Measurements from ENCODE around the gene FKBP11. TPM values are rescaled to one million over a fixed set of nuclear protein-coding genes. Genes with fewer than 3 reads are reported as not detected.

The FKBP11 gene
- 10 to 100 TPM; 12.1 to 33.1 TPM for total RNA-seq

GRCh38 chr12:48925304-48926011 is at the start of gene FKBP11:
FKBP11 (minus strand) TSS chr12:48925492; CDS start chr12:48925428, 64 bp downstream.
- Histone ChIP-seq H3K4me1 (replicated peaks) (no peaks in the 10 kb centered on the region), H3K4me3 (peak within 1 kb of the TSS; percentile 72 to 95), H3K9me3 (no peaks in the 10 kb centered on the region), H3K27ac (peak within 1 kb of the TSS; percentile 42 to 74), H3K27me3 (replicated peaks; ENCODE audit: insufficient read depth) (no peaks in the 10 kb centered on the region), H3K36me3 (no peaks in the 10 kb centered on the region)
- peak in 1 of 4 experiments; percentile 25 for TF ChIP-seq CTCF (IDR thresholded peaks at IDR 0.05)
- peak; percentile 38 for TF ChIP-seq POLR2AphosphoS5 (IDR thresholded peaks at IDR 0.05)
- TF ChIP-seq POLR2A (IDR thresholded peaks at IDR 0.05) = peak; percentile 57
- intact Hi-C loops (cut with DNase I) = no loop called here
- 5% methylated on average over 38 of the region's 38 CpGs for whole genome bisulfite sequencing
- DNase-seq (ENCODE audit: low spot score) = peak; percentile 42

GRCh38 chr12:48973941-48974673 is 48.8 kb upstream of the FKBP11 start:
- H3K27ac ChIP-seq = no peak overlapping the region
- intact Hi-C loops (cut with DNase I) = no loop called here
- H3K4me3 ChIP-seq = no peak overlapping the region
- no peaks in the 10 kb centered on the region for H3K9me3 ChIP-seq
- 22% methylated on average over 19 of the region's 19 CpGs for WGBS
- peaks cover 31% of the 10 kb centered on the region for H3K27me3 ChIP-seq (replicated peaks; ENCODE audit: insufficient read depth)
- TF ChIP-seq POLR2A (IDR thresholded peaks at IDR 0.05) = no peak
- TF ChIP-seq CTCF (IDR thresholded peaks at IDR 0.05) = peak in 2 of 4 experiments; percentile 18 to 30
- H3K4me1 ChIP-seq (replicated peaks) = peaks cover 6% of the 10 kb centered on the region
- DNase-seq (ENCODE audit: low spot score) = no peak
- no peaks in the 10 kb centered on the region for H3K36me3 ChIP-seq

GRCh38 chr12:48973531-48973930 is 48.2 kb upstream of the FKBP11 start:
- peaks cover 1% of the 10 kb centered on the region for H3K4me1 ChIP-seq (replicated peaks)
- H3K27me3 ChIP-seq (replicated peaks; ENCODE audit: insufficient read depth) = peaks cover 30% of the 10 kb centered on the region
- no peak overlapping the region for H3K4me3 ChIP-seq
- no peak for DNase-seq (ENCODE audit: low spot score)
- 55% methylated on average over 12 of the region's 12 CpGs for WGBS
- intact Hi-C loops (cut with DNase I) = no loop called here
- H3K9me3 ChIP-seq = no peaks in the 10 kb centered on the region
- H3K36me3 ChIP-seq = no peaks in the 10 kb centered on the region
- H3K27ac ChIP-seq = no peak overlapping the region
- no peak for TF ChIP-seq POLR2AphosphoS5 (IDR thresholded peaks at IDR 0.05)
- TF ChIP-seq POLR2A (IDR thresholded peaks at IDR 0.05) = no peak
- TF ChIP-seq CTCF (IDR thresholded peaks at IDR 0.05) = no peak

- H3K27ac ChIP-seq = no peak overlapping the region
- H3K36me3 ChIP-seq = no peaks in the 10 kb centered on the region
- H3K4me3 ChIP-seq = no peak overlapping the region
- H3K9me3 ChIP-seq = no peaks in the 10 kb centered on the region
- no peaks in the 10 kb centered on the region for H3K4me1 ChIP-seq (replicated peaks)
- intact Hi-C loops (cut with DNase I) = no loop called here
- 20% methylated on average over 3 of the region's 3 CpGs for WGBS
- TF ChIP-seq POLR2AphosphoS5 (IDR thresholded peaks at IDR 0.05) (no peak), CTCF (IDR thresholded peaks at IDR 0.05) (no peak)
- no peak for DNase-seq (ENCODE audit: low spot score)
- H3K27me3 ChIP-seq (replicated peaks; ENCODE audit: insufficient read depth) = peaks cover 25% of the 10 kb centered on the region
Measured at GRCh38 chr12:48972952-48973483, 47.7 kb upstream of the FKBP11 start.

Measured in prostate gland (tissue), 2 donors.